Activated CD4-positive, alpha-beta memory T cell treated with anti-CD3 and anti-CD28 coated beads, Interleukin-2, amount 10 ng/mL, durations not matched to agents 7 days and 5 days (primary cell): ENCODE results near the gene IBA57. TPM values are rescaled to one million over a fixed set of nuclear protein-coding genes. Genes with fewer than 3 reads are reported as not detected.
A peak's percentile ranks its signal among the peaks of the same experiment; 100 is the strongest.
"Not testable (repeated sequence)": the region's sequence is repeated elsewhere in the genome, so short reads cannot be mapped to it uniquely, and the experiment has no call there.

Experiments used
- CTCF ChIA-PET: fragments of 350-600 bp; sonication (Branson Sonifier 250); formaldehyde crosslinking; loops from one replicate; lab custom pipeline; 2021; ENCODE audit warnings: antibody characterized with exemption, inconsistent platforms; lab: Charles Lee
- POLR2A ChIA-PET: fragments of 350-600 bp; sonication (Branson Sonifier 250); formaldehyde crosslinking; loops from one replicate; lab custom pipeline; 2021; ENCODE audit warnings: antibody characterized with exemption; lab: Charles Lee
- DNase-seq: peaks from one replicate; pipeline ENCODE4 v3.0.0-alpha.2; 2020
- H3K27ac Mint-ChIP-seq: one replicate; pipeline ENCODE4 v1.8.0; 2021; ENCODE audit warnings: mild to moderate bottlenecking, mixed read lengths
- H3K27me3 Mint-ChIP-seq: one replicate; pipeline ENCODE4 v1.8.0; 2021; ENCODE audit warnings: mixed read lengths
- H3K36me3 Mint-ChIP-seq: one replicate; pipeline ENCODE4 v1.8.0; 2021; ENCODE audit warnings: low read depth, mixed read lengths
- H3K4me1 Mint-ChIP-seq: one replicate; pipeline ENCODE4 v1.8.0; 2021; ENCODE audit warnings: mixed read lengths
- H3K4me3 Mint-ChIP-seq: one replicate; pipeline ENCODE4 v1.8.0; 2021; ENCODE audit warnings: mild to moderate bottlenecking, mixed read lengths
- H3K9me3 Mint-ChIP-seq: one replicate; pipeline ENCODE4 v1.8.0; 2021; ENCODE audit warnings: mixed read lengths
- total RNA-seq, 2 experiments: library from RNA; stranded (reverse); gene quantifications; one replicate each; pipeline ENCODE4 v1.2.3, GENCODE V29; 2021

Gene IBA57
- total RNA-seq, 2 experiments from 2014 or later, result 4.5 to 5.2 TPM

DNA sequence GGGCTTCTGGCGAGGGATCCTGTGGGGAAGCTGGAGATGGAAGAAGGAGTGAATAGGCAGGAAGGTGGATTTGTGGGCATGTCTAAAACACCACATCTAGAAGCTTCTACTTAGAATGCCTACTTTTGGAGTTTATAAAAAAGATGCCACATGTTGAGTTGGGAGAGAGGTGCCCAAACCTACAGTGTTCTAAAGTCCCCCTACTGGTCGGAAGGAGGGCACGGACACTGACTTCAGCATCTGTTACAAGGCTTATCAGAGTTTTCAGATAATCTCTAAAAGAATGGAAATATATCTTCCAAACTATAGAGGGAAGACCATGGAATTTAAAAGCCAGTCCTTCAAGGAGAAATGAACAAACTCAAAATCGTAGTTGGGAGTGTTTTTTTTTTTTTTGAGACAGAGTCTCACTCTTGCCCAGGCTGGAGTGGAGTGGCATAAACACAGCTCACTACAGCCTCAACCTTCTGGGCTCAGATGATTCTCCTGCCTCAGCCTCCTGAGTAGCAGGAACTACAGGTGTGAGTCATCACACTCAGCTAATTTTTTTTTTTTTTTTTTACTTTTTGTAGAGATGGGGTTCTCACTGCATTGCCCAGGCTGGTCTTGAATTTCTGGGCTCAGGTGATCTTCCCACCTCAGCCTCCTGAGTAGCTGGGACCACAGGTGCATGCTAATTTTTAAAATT is 14.8 kb downstream of the IBA57 start:
- no peaks in the 10 kb centered on the region for H3K9me3 Mint-ChIP-seq
- no peaks in the 10 kb centered on the region for H3K36me3 Mint-ChIP-seq
- DNase-seq, result no peak
- CTCF ChIA-PET, result interaction anchor here (0.6 to 1.3 kb wide), 10 partner anchors 8 to 169 kb away, joined by 3 to 6 read pairs (median 4); no protein-coding TSS in a partner anchor
- POLR2A ChIA-PET, result interaction anchor here (1.0 kb wide), 1 partner anchor 15 kb away, joined by 3 read pairs; the partner anchor contains the start of gene IBA57
- H3K4me1 Mint-ChIP-seq, result peaks cover 5% of the 10 kb centered on the region
- H3K27ac Mint-ChIP-seq, result no peak overlapping the region
- H3K27me3 Mint-ChIP-seq, result no peaks in the 10 kb centered on the region
- no peak overlapping the region for H3K4me3 Mint-ChIP-seq

DNA sequence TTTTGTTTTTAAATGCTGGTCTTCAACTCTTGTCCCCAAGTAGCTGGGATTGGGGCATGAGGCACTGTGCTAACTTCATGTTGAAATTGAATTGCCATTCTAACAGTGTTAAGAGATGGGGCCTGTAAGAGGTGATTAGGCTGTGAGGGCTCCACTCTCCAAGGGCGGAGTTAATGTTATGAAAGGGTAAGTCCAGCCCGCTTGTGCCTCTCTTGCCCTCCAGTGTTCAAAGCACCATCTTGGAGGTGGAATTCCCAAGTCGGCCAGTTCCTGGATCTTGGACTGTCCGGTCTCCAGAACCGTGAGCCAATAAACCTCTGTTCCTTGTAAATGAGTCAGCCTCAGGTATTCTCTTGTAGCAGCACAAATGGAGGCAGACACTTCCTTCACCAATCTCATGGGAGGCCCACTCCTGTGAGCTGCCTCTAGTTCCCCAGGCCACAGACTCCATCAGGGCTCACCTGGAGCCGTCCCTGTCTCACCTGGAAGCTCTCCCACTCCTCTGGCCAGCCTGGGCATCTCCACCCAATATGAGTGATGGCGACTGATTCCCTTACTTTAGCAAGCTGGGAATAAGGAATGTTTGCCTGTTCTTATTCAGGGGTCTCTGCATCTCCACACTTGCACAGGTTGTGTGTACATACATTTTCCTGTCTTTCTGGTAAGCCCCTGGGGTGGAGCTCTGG is 15.5 kb downstream of the IBA57 start:
- no peaks in the 10 kb centered on the region for H3K27me3 Mint-ChIP-seq
- no peak overlapping the region for H3K4me3 Mint-ChIP-seq
- H3K9me3 Mint-ChIP-seq, result no peaks in the 10 kb centered on the region
- DNase-seq, result no peak
- no peak overlapping the region for H3K27ac Mint-ChIP-seq
- CTCF ChIA-PET, result interaction anchor here (0.6 to 1.3 kb wide), 7 partner anchors 8 to 169 kb away, joined by 3 to 6 read pairs (median 3); no protein-coding TSS in a partner anchor
- peaks cover 12% of the 10 kb centered on the region for H3K4me1 Mint-ChIP-seq
- no peaks in the 10 kb centered on the region for H3K36me3 Mint-ChIP-seq
- POLR2A ChIA-PET, result interaction anchor here (1.0 to 1.2 kb wide), 2 partner anchors 16 to 26 kb away, joined by 3 to 4 read pairs; partner anchors contain the start of gene IBA57

DNA sequence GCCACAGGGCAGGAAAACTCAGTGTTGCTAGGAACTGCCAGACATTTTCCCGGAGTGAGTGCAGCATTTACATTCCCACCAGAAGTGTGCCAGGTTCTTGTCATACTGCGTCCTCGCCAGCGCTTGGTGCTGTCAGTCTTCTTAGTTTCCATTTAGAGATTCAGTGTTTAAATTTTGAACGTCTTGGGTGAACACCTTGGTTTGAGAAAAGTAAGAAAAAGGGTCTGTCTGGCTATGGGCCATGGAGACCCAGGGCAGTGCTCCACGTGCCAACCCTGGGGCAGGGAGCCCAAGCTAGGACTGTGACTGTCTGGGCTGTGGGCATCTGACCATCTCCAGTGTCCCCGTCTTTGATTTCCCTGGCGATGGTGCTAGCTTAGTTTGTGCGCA is 16.0 kb downstream of the IBA57 start:
- H3K27me3 Mint-ChIP-seq, result no peaks in the 10 kb centered on the region
- CTCF ChIA-PET, result interaction anchor here (1.3 kb wide), 1 partner anchor 32 kb away, joined by 3 read pairs; no protein-coding TSS in a partner anchor
- POLR2A ChIA-PET, result interaction anchor here (1.2 kb wide), 1 partner anchor 25 kb away, joined by 4 read pairs; no protein-coding TSS in a partner anchor
- no peak overlapping the region for H3K27ac Mint-ChIP-seq
- H3K36me3 Mint-ChIP-seq, result no peaks in the 10 kb centered on the region
- DNase-seq, result no peak
- no peaks in the 10 kb centered on the region for H3K9me3 Mint-ChIP-seq
- no peak overlapping the region for H3K4me3 Mint-ChIP-seq
- H3K4me1 Mint-ChIP-seq, result peaks cover 17% of the 10 kb centered on the region

DNA sequence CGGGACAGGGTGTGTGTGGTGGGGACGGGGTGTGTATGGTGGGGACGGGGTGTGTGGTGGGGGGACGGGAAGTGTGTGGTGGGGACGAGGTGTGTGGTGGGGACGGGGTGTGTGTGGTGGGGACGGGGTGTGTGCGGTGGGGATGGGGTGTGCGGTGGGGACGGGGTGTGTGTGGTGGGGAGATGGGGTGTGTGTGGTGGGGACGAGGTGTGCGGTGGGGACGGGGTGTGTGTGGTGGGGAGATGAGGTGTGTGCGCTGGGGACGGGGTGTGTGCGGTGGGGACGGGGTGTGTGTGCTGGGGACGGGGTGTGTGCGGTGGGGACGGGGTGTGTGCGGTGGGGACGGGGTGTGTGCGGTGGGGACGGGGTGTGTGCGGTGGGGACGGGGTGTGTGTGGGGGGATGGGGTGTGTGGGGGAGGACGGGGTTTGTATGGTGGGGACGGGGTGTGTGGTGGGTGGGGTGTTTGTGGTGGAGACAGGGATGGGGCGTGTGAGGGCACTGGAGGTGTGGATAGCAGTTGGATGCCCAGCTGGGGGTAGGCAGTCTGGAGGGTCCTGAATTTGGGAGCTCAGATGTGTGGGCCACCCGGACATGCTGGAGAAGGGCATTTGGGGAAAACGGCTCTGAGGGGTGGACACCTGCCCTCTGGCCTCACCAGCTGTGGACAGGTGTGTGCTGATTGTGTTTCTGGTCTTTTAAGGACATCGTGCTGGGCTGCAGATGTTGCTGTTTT is 16.9 kb downstream of the IBA57 start:
- H3K27ac Mint-ChIP-seq, result no peak overlapping the region
- no peak for DNase-seq
- no peak overlapping the region for H3K4me3 Mint-ChIP-seq
- peaks cover 17% of the 10 kb centered on the region for H3K4me1 Mint-ChIP-seq
- H3K36me3 Mint-ChIP-seq, result no peaks in the 10 kb centered on the region
- ChIA-PET POLR2A (no interaction called here), CTCF (no interaction called here)
- no peaks in the 10 kb centered on the region for H3K9me3 Mint-ChIP-seq
- no peaks in the 10 kb centered on the region for H3K27me3 Mint-ChIP-seq

DNA sequence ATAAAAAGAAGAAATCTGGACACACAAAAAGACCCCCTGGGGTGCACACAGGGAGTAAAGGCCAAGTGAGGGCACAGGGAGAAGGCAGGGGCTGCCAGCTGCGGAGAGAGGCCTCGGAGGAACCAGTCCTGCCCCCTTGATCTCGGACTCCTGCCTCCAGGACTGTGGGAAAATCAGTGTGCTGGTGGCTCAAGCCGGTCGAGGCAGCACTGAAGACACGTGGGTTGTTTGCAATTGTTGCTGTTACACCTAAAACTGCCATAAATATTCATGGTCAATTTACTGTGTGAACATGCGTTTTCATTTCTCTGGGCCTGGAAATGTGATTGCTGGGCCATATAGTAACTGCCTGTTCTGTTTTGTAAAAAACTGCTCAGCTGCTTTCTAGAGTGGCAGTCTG is 18.5 kb downstream of the IBA57 start:
- POLR2A ChIA-PET, result no interaction called here
- CTCF ChIA-PET, result no interaction called here
- Mint-ChIP-seq H3K9me3 (peaks cover 4% of the 10 kb centered on the region), H3K4me1 (peaks cover 17% of the 10 kb centered on the region), H3K4me3 (no peak overlapping the region), H3K27me3 (no peaks in the 10 kb centered on the region), H3K36me3 (no peaks in the 10 kb centered on the region), H3K27ac (no peak overlapping the region)
- no peak for DNase-seq

DNA sequence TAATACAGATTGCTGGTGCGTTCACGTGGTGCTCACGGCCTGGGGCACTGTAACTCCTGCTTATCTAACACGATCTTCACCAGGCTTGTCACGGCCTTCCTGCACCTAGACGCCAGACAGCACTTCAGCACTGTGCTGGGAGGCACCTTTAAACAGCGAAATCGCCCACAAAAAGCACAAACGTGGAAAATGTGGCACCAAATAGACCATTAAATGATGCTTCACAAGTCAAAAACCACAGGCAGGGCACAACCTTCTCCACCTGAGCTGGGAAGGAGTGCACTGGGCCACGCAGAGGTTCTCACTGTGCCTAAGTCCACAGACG is 20.0 kb downstream of the IBA57 start:
- Mint-ChIP-seq H3K4me1 (peaks cover 15% of the 10 kb centered on the region), H3K27ac (no peak overlapping the region), H3K36me3 (no peaks in the 10 kb centered on the region), H3K9me3 (peaks cover 4% of the 10 kb centered on the region), H3K4me3 (no peak overlapping the region), H3K27me3 (no peaks in the 10 kb centered on the region)
- CTCF ChIA-PET, result interaction anchor here (1.3 kb wide), 1 partner anchor 9 kb away, joined by 3 read pairs; no protein-coding TSS in a partner anchor
- POLR2A ChIA-PET, result no interaction called here
- peak; percentile 64 for DNase-seq

DNA sequence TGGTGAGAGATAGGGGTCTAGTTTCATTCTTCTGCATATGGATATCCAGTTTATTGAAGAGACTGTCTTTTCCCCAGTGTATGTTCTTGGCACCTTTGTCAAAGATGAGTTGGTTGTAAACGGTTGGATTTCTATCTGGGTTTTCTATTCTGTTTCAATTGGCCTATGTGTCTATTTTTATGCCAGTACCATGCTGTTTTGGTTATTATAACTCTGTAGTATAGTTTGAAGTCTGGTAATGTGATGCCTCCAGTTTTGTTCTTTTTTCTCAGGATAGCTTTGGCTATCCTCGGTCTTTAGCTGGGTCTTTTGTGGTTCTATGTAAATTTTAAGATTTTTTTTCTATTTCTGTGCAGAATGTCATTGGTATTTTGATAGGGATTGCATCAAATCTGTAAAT is 22.6 kb downstream of the IBA57 start:
- H3K27me3 Mint-ChIP-seq, H3K36me3 Mint-ChIP-seq, H3K27ac Mint-ChIP-seq, POLR2A ChIA-PET, DNase-seq, H3K4me3 Mint-ChIP-seq, H3K9me3 Mint-ChIP-seq: not testable (repeated sequence)
- peaks cover 15% of the 10 kb centered on the region for H3K4me1 Mint-ChIP-seq
- CTCF ChIA-PET, result interaction anchor here (1.0 to 1.4 kb wide), 2 partner anchors 11 to 15 kb away, joined by 3 to 6 read pairs; no protein-coding TSS in a partner anchor

DNA sequence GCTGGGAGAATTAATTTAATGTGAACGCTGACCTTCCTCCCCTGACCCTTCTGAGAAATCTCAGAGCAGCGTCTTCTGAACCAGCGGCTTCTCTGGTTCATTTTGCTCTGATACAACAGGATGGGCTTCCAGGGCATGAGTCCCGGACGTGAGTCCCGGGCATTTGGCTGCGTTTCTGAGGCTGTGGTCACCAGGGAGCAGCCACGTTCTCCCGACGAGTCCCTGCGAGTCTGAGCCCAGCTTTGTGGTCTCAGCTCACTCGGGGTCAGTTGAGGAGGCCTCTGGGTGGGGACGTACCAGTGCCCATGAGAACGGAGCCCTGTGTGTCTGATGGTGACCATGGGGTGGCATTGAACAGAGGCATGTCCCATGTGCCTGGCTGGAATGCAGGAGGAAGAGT is 24.6 kb downstream of the IBA57 start:
- peaks cover 15% of the 10 kb centered on the region for H3K4me1 Mint-ChIP-seq
- H3K27ac Mint-ChIP-seq, result no peak overlapping the region
- peaks cover 4% of the 10 kb centered on the region for H3K9me3 Mint-ChIP-seq
- ChIA-PET POLR2A (no interaction called here), CTCF (no interaction called here)
- H3K4me3 Mint-ChIP-seq, result no peak overlapping the region
- H3K36me3 Mint-ChIP-seq, result no peaks in the 10 kb centered on the region
- DNase-seq, result no peak
- no peaks in the 10 kb centered on the region for H3K27me3 Mint-ChIP-seq

DNA sequence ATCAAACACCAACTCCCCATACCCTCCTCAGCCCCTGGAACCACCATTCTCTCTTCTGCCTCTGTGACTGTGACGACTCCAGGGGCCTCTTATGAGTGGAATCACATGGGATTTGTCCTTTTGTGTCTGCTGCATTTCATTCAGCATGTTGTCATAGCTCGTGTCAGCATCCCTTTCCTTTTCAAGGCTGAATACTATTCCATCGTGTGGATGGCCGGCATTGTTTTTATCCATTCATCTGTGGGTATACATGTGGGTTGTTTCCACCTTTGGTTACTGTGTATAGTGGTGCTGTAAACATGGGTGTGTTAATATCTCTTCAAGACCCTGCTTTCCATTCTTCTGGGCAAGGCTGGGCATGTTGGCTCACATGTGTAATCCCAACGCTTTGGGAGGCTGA is 25.2 kb downstream of the IBA57 start:
- ChIA-PET CTCF (no interaction called here), POLR2A (no interaction called here)
- Mint-ChIP-seq H3K9me3 (peaks cover 4% of the 10 kb centered on the region), H3K27ac (no peak overlapping the region), H3K36me3 (no peaks in the 10 kb centered on the region), H3K4me1 (peaks cover 9% of the 10 kb centered on the region), H3K27me3 (no peaks in the 10 kb centered on the region), H3K4me3 (no peak overlapping the region)
- DNase-seq, result no peak

DNA sequence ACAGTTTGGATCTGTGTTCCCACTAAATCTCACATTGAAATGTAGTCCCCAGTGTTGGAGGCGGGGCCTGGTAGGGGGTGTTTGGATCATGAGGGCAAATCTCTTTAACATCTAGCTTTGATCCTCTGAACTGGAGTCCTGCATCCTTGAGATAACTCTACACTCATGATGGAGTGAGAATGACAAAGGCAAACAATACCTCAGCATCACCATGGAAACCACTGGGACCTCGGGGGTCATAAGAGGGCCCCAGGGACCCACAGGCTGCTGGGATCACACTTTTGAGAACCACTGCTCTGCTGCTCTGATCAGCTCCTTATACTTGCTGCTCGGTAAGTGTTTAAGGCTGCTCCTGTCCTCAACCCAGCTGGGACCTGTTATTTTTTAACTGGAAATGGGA is 28.8 kb downstream of the IBA57 start:
- Mint-ChIP-seq H3K4me3 (no peak overlapping the region), H3K4me1 (no peaks in the 10 kb centered on the region), H3K27me3 (no peaks in the 10 kb centered on the region), H3K9me3 (peaks cover 8% of the 10 kb centered on the region), H3K36me3 (peaks cover 5% of the 10 kb centered on the region), H3K27ac (no peak overlapping the region)
- ChIA-PET POLR2A (interaction anchor here (1.0 kb wide), 1 partner anchor 10 kb away, joined by 3 read pairs; no protein-coding TSS in a partner anchor), CTCF (no interaction called here)
- no peak for DNase-seq

DNA sequence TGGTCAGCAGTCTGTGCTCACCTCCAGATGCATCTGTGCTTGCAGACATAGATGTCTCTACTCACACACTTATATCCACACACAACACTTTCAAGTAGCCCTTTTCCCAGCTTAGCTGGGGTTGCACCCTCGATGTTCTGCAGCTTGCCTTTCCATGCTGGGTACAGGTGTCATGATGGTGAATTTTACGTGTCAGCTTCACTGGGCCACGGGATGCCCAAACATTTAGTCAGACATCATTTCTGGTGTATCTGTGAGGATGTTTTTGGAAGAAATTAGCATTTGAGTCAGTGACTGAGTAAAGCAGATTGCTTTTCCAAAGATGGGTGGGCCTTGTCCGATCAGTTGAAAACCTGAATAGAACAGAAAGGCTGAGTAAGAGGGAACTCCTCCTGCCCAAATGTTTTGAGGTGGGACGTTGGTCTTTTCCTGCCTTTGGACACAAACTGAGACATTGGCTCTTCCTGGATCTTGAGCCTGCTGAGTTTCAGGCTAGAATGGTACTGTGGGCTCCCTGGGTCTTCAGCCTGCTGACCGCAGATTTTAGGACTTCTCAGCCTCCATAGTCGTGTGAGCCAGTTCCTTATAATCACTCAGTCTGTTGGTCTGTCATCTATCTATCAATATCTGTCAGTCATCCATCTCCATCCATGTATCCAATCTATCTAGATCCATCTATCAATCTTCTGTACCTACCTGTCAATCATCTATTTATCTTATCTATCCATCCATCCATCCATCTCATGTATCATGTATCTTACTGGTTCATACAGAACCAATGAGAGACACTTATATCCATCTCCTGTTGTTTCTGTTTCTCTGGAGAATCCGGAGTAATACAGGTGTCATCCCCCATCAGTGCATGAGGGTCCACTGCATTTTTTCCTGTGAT is 29.6 kb downstream of the IBA57 start:
- H3K27me3 Mint-ChIP-seq, result no peaks in the 10 kb centered on the region
- ChIA-PET CTCF (no interaction called here), POLR2A (interaction anchor here (1.0 kb wide), 1 partner anchor 9 kb away, joined by 3 read pairs; no protein-coding TSS in a partner anchor)
- DNase-seq, result no peak
- peaks cover 13% of the 10 kb centered on the region for H3K9me3 Mint-ChIP-seq
- no peaks in the 10 kb centered on the region for H3K4me1 Mint-ChIP-seq
- no peak overlapping the region for H3K27ac Mint-ChIP-seq
- H3K36me3 Mint-ChIP-seq, result peaks cover 8% of the 10 kb centered on the region
- H3K4me3 Mint-ChIP-seq, result no peak overlapping the region

DNA sequence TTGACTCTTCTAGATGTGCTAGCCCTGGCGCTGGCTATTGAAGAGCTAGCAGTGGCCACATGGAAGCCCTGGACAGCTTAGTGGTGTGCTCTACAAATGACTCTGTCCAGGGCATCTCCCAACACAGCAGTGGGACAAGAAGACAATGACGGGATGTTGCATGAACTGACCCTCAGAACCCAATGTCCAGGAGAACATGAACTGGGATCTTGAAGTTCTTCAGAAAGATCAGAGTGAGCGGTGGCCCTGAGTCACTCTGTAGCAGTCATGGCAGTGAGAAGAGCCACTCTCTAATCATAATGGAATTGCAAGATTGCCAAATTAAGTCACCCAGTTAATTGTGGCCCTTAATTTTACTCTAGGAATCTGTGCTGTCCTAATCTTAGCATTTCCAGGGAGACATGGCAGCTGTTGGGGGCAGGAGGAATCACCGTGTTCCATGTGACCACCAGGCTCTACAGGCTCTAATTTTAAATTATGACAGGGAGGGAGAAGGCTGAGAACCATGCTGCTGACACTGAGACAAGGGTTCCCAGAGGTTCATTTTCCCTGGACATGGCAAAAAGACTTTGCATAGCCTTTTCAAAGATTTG is 32.0 kb downstream of the IBA57 start:
- ChIA-PET CTCF (no interaction called here), POLR2A (no interaction called here)
- Mint-ChIP-seq H3K4me1 (no peaks in the 10 kb centered on the region), H3K4me3 (no peak overlapping the region), H3K9me3 (peaks cover 17% of the 10 kb centered on the region), H3K36me3 (peaks cover 8% of the 10 kb centered on the region), H3K27me3 (no peaks in the 10 kb centered on the region), H3K27ac (no peak overlapping the region)
- DNase-seq, result no peak
